Esophagus muscularis mucosa (tissue), 3 donors: Measurements from ENCODE around the gene MSL3.

Experiments used
- CTCF ChIP-seq, 3 experiments: fragments of 200-600 bp in 2 of 3; fragments of 450-650 bp in 1 of 3; sonication (generic) in 2 of 3; IDR thresholded peaks; one replicate each; pipeline ENCODE4 v1.5.1; 2017 to 2019; ENCODE audit warnings: antibody characterized with exemption in 3 of 3, mild to moderate bottlenecking in 2 of 3, moderate library complexity in 1 of 3
- EP300 ChIP-seq: sonication (generic); formaldehyde crosslinking; IDR thresholded peaks from one replicate; pipeline ENCODE4 v1.6.1; 2017; ENCODE audit warnings: antibody characterized with exemption

- TF ChIP-seq CTCF (IDR thresholded peaks at IDR 0.05) (no peak), EP300 (no peak)
These were observed 55.3 kb downstream of the MSL3 start for GRCh38 chrX:11813341-11813740.
